ENCODE results near the gene ZNF200.
A peak's percentile ranks its signal among the peaks of the same experiment; 100 is the strongest.
"Not testable (repeated sequence)": the region's sequence is repeated elsewhere in the genome, so short reads cannot be mapped to it uniquely, and the experiment has no call there.

ZNF200 gene

DNA sequence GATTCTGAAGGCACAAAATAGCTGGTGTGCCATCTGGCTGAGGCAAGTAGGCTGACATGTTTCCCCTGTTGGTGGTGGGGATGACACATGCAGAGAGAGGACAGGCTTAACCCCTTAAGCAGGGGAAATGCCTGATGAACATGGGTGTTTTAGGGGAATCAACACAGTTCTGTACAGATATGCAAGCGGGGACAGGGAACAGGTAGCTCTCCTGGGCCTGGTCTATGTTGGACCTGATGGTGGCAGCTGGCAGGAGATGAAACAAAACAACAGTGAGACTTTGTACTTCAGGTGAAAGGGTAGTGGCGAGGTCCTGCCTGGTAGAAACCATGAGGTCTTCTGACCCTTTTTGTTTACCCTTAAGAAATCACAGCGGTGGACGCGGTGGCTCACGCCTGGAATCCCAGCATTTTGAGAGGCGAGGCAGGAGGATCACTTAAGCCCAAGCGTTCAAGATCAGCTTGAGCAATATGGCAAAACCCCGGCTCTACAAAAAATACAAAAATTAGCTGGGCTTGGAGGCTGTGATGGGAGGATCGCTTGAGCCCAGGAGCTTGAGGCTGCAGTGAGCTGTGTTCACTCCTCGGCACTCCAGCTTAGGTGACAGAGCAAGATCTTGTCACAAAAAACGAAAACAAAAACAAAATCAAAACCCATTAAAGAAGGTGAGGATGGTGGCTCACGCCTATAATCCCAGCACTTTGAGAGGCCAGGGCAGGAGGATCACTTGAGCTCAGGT is 36.5 kb downstream of the ZNF200 start:
- FAIRE-seq, result no peak

DNA sequence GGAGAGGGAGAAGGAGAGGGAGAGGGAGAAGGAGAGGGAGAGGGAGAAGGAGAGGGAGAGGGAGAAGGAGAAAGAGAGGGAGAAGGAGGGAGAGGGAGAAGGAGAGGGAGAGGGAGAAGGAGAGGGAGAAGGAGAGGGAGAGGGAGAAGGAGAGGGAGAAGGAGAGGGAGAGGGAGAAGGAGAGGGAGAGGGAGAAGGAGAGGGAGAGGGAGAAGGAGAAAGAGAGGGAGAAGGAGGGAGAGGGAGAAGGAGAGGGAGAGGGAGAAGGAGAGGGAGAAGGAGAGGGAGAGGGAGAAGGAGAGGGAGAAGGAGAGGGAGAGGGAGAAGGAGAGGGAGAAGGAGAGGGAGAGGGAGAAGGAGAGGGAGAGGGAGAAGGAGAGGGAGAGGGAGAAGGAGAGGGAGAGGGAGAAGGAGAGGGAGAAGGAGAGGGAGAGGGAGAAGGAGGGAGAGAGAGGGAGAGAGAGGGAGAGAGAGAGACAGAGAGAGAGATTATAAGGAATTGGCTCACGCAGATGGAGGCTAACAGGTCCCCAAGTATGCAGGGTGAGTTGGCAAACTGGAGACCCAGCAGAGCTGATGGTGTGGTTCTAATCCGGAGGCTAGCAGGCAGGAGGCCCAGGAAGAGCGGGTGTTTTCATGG is 37.1 kb downstream of the ZNF200 start:
- not testable (repeated sequence) for FAIRE-seq

DNA sequence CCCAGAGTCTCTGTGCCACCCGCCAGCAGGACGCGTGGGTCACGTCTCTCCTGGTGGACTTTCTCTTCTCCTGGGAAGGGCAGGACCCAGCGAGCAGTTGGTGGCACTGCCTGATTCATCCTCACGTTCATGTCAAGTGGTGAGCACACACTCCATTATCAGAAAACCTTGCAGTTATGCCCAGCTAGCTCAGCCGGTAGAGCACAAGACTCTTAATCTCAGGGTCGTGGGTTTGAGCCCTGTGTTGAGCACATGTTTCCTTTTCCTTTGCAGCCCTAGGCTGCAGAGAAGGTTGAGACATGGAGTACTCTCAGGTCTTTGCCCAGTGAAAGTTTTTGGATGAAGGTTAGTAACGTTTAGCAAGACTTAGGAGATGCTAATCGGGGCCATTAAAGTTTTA is 39.0 kb downstream of the ZNF200 start:
- FAIRE-seq, result no peak

DNA sequence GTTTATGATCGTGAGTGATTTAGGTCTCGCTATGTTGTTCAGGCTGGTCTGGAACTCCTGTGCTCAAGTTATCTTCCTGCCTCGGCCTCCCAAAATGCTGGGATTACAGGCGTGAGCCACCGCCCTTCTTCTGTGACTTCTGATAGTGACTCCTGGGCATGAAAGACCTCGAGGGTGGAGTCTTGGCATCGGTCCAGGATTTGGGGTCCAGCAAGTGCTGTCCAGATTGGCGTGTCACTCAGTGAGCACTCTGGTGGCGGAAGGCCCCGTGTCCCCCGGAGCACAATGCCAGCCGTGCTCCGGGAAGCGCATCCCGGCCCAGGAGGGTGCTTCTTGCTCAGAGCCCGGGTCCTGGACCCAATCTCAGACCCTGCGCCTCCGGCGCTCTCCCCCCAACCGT is 40.2 kb downstream of the ZNF200 start:
- no peak for FAIRE-seq

DNA sequence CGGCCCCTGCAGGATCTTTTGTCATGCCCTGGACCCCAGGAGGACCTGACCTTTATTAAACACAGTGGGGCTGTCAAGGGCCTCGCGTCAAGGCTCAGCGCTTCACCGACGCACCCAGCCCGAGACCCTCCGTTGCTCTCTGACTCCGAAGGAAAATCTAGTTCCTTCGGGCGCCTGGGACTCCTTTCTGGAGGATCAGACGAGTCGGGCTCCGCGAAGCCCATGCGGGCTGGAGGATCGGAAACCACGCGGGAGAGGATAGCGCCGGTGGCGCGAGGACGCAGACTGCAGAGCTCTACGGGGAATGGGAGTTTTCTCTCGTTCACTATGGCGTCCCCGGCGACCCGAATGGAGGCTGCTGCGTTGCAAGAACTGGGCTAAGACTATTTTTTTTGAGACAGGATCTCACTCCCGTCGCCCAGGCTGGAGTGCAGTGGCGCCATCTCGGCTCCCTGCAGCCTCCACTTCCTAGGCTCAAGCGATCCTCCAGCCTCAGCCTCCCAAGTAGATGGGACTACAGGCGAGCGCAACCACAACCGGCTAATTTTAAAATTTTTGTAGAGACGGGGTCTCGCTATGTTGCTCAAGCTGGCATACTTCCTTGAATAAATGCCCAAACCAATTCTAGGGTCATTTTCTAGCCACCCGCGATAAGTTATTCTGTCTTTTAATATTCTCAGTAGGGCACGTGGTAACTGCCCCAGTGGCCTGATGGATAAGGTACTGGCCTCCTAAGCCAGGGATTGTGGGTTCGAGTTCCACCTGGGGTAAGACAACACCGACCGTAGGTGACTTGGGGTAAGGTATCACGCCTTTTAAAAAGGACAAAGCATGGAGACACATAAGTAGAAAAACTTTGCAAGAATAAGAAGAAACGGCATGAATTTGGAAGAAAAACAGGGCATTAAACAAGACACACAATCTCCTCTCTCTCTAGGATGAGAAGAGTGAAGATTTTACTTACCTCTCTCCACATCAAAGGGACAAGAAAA is 41.4 kb downstream of the ZNF200 start:
- FAIRE-seq, result no peak

DNA sequence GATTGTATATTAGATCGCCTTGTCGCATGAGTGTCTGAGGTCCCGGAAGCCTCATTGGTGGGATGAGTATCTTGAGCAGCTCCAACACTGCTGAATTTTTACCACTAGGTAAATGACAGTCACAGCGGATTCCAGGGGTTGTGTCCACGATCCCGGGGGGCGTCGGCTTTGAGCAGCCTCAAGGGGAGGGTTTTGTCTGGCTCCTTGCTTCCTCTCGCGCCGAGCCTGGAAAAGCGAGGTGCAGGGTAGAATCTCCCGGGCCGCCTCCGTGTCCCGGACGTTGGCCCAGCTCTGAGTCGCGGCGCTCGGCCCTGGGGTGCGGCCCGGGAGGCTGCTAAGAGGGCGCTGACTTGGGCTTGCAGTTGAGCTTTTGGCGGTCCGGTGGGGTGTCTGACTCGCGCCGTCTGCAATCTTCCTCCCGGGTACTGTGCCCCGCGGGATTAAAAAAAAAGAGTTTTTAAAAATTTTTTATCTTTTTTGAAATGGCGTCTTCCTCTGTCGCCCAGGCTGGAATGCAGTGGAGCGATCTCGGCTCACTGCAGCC is 42.4 kb downstream of the ZNF200 start:
- no peak for FAIRE-seq

DNA sequence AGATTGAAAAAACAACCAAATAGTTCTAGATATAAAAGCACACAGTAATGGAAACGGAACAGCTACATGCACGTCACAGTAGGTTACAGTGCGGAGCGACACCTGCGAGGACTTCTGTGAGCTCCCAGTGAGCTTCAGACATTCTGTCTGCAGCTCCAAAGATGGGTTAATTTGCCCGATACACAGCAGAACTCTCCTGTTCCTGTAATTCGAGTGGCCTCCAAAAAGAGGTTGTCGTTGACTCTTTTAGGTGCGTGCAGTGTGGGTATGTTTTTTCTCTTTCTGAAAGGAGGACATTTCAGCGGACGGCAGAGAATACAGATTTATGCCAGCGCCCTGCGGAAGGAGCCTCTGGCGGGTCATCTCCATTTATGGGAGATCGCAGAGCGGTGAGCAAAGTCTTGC is 44.0 kb downstream of the ZNF200 start:
- FAIRE-seq, result no peak

DNA sequence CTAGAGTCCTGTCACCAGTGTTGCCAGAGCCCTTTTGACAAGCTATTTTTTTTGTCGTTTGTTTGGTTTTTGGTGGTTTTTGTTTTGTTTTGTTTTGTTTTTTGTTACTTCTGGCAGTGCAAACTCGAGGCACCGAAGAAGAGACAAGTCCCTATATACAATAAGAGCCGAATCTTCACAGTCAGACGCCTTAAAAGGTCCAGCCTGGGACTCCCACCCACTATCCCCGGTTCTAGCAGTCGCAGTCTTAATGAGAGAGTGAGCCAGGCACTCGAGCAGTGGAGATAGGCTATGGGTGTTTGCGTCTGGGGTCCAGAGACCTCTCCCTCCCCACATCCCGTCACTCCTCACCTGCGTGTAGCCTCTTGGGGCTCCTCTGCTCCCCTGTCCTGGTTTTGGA is 45.1 kb downstream of the ZNF200 start:
- FAIRE-seq, result no peak

DNA sequence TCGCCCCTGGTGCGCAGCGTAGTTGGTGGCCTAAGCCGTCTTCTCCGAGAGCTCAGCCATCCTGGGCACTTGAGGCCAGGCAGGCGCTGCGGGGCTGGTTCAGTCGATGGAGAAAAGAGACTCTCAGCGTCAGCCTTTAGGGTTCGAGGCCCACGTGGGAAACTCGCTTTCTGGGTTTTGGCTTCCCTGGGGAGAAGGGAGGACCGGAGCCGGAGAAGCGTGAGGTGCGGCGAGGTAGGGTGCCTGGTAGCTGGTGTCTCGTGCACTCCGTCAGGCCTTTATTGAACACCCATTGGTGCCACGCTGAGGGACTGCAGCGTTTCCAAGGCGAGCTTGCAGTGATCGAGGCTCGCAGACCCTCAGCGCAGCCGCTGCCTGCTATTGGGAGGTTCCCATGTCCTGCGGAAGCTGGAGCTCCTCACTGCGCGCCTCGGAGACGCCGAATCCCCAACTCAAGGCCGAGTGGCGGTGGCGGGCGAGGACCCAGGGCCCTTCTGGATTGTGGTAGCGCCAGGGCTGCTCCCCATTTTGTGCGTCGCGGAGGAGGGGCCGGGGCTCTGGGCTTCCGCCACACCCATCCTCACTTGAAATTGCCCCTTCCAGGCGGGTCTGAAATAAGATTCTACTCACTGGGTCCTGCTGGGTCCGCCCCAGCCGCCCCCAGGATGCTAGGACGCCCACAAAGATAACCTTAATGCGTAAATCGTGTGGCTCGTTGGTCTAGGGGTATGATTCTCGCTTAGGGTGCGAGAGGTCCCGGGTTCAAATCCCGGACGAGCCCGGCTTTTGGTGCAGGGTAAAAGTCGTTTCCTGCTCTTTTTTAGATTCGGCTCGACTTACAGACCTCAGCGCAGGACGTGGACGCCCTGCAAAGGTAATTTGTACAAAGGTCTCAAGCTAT is 45.8 kb downstream of the ZNF200 start:
- no peak for FAIRE-seq

DNA sequence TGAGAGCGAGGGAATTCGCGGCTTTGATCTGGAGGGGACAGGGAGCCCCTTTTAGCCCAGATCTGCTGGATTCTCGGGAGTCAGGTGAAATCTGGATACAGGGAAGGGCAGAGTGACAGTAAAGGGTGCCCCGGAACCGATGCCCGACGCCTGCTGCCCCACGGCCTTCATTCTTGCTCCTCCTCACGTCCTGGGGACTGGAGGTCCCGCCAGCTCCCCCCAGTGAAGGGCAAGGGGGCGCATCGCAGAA is 46.4 kb downstream of the ZNF200 start:
- no peak for FAIRE-seq

DNA sequence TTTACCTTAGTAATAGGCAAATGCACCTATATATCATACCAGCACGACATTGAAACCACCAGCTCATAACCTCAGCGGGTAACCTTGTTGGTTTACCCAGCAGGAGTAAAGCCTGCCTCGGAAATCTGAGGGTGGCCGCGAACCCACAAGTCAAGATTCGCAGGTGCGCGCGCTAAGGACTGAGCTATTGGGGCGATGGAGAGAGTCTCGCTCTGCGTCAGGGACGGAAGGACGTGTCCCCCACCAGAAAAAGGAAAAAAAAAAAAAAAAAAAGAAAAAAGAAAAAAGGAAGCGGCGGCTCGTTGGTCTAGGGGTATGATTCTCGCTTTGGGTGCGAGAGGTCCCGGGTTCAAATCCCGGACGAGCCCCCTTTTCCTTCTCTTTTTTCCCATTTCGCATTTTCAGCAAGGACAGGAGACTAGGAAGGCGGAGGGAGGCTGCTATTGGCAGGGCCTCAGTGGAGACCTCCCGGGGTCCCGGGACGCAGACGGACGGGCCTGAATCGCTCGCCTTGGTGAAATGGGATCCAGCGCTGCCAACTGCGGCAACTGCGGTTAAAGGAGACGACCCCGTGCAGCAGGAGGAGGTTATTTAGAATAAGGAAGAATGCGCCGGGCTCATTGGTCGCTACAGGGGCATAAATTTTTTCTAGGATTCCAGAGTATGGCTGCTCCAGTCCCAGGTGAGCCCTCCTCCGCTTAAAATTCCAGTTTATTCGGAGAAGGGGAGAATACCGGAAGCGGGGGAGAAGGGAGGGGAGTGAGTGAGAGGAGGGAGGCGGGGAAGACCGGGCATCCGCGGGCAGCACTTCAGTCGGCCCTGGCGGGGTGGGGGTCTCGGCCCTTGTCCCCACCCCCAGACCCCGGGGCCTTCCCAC is 46.9 kb downstream of the ZNF200 start, which contains the start of gene OR1F1:
OR1F1 (plus strand) TSS at position 407 of the 877 bp plus-strand sequence.
- FAIRE-seq, result peak; percentile 83

DNA sequence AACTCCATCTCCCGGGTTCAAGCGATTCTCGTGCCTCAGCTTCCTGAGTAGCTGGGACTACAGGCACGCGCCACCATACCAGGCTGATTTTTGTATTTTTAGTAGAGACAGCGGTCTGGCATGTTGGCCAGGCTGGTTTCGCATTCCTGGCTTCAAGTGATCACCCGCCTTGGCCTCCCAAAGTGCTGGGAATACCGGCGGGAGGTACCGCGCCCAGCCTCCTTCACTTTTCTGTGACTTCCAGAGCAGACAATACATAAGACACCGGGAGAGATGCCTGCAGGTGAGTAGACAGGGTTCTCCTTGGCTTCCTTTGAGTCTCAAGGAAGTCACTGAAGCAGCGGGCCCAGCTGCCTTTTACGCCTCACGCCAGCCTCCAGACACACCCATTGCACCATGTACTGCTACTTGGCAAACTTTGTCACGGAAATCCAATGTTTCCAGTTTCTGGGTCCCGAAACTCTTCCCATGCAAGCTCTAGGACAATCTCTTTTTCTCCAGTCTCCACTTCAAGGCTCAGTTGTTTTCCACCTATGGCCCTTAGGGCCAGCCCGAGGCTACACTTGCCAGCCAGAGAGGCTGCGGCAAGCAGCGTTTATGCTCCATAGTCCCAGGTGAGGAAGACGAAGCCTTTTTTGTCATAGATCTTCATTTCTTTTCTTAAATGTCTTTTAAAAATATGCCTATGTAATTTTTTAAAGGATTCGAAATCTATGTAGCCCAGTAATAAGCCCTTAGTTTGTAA is 47.8 kb downstream of the ZNF200 start:
- FAIRE-seq, result no peak

DNA sequence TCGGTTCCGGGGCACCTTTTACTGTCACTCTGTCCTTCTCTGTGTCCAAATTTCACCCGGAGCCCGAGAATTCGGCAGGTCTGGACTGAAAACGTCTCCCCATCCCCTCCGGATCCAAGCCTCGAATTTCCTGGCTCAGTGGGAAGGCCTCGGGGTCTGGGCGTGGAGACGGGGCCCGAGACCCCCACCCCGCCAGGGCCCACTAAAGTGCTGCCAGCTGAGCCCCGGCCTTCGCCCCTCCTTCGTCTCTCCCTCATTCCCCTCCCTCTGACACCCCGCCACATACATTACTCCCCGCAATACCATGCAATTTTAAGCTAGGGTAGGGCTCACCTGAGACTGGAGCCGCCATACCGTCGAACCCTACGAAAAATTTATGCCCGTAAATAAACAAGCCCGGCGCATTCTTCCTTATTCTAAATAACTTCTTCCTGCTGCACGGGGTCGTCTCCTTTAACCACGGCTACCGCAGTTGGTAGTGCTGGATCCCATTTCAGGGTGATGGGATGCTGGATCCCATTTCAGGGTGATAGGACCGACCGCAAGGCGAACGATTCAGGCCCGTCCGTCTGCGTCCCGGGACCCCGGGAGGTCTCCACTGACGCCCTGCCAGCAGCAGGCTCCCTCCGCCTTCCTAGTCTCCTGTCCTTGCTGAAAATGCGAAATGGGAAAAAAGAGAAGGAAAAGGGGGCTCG is 51.4 kb downstream of the ZNF200 start:
- no peak for FAIRE-seq

DNA sequence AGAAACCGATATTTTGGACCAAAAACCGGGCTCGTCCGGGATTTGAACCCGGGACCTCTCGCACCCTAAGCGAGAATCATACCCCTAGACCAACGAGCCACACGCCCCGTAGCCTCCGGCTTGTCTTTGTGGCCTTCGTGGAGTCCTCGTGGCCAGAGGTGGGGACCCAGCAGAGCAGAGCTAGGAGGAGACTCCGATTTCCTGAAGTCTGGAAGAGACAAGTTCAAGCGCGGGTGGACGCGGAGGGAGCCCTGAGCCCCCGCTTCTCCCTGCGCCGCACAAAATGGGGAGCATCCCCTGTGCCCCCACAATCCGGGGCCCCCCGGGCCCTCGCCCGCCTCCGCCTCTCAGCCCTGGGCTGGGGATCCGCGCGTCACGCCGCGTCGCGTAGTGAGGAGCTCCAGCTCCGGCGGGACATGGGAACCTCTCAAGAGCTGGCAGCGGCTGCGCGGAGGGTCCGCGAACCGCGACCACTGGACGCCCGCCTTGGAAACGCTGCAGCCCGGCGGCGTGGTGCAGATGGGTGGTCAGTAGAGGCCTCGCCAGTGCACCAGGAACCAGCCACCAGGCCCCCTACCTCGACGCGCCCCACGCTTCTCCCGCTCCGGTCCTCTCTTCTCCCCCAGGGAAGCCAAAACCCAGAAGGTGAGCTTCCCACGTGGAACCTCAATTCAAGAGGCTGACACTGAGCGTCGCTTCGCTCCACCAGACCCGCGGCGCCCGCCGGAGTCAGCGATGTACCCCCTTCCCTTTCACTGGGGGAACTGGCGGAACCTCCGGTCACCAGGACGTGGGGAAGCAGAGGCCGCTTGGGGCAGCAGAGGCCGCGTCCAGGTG is 52.1 kb downstream of the ZNF200 start:
- FAIRE-seq, result no peak

DNA sequence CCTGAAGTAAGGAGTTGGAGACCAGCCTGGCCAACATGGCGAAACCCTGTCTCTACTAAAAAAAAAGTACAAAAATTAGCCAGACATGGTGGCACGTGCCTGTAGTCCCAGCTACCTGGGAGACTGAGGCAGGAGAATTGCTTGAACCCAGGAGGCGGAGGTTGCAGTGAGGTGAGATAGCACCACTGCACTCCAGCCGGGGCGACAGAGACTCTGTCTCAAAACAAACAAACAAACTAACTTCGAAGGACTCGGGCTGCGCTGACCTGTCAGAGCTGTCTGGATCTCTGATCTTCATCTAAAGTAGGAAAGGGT is 52.7 kb downstream of the ZNF200 start:
- FAIRE-seq, result not testable (repeated sequence)

DNA sequence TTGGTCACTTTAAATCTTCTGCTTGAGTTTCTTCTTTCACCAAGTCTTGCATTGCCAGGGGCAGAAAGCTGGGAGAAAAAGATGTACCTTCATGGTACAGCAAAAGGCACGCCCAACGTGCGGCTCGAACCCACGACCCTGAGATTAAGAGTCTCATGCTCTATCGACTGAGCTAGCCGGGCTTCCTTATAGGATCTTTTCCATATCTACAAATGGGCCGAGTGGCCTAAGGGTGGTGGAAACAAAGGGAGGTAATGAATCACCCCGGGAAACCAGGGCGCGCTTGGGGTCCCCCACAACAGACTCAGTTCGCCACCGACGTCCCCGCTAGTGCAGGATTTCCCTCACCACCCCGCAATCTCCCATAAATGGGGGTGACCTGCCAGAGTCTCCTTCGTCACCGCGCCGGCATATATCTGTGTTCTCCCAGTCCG is 54.5 kb downstream of the ZNF200 start:
- no peak for FAIRE-seq

DNA sequence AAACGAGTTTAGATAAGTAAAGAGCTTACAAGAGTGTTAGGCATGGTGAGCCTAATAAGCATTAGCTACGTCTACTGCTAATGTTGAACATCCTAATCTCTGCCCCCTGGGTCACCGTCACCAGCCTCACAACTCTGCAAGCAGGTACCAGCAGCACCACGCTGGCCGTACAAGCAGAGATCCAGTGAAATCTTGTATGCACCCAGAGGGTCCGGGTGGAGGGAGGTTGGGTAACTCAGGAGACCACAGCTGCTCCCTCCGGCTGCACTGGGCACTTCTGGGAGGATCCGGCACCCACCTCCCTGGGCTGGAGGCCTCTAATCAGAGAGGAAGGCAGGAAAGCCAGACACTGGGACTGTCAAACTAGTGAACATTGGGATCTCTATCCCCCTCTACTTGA is 55.3 kb downstream of the ZNF200 start:
- FAIRE-seq, result no peak

DNA sequence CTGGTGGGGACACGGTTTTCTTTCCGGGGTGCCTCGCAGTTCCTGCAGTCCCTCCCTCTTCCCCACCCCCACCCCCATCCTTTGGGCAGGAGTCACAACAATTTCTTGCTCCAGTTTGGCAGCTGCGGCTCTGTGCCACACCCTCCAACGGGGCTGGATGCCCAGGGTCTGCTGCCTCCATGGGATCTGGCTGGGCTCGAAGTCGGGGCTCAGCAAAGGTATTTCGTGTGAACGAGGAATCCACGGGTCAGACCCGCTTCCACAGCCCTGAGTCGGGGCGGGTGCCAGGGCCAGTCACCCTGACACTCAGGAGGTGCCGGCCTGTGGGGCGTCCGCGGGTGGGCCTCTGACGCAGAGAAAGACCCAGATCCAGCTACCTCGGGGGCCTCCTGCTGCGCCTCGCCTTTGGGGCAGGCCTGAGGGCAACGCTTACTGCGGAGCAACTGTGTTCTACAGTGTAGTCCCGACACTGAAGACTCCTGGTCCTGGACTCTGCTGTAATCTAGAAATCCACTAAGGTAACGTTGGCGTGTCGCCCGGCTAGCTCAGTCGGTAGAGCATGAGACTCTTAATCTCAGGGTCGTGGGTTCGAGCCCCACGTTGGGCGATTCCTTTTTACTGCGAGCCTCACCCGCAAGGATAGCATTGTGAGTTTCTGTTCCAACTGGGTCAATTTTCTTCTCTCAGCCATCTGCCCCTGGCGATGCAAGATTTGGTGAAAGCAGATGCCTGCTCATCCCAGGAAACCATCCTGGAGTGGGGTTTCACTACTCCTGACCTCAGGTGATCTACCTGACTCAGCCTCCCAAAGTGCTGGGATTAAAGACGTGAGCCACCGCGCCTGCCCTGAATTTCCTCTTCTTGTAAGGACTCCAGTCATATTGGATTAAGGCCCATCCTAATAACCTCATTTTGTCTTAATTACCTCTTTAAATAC is 59.5 kb downstream of the ZNF200 start:
- FAIRE-seq, result no peak
